ENCODE data around the gene B3GALNT2.

DNA sequence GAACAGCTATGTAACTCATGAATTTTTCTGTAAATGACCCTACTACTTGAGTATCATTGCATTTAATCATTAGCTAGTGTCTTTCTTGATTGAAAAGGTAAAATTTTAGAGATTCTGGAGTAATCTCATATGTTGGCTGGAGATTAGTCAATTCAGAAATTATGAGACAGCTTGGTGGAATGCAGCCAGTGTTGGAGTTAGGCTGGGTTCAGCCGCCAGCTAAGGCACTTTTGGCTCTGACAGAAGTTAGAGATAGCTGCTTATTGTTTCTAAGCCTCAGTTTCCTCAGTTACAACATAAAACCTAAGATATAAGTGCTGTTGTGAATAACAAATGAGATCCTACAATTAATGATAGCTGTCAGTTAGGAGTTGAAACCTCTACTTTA lies 87.6 kb downstream of the B3GALNT2 start:
- no peak for TF ChIP-seq CTCF (IDR thresholded peaks at IDR 0.05; ENCODE audit: low read length)
- no peak for TF ChIP-seq EZH2 (optimal IDR thresholded peaks at IDR 0.05; ENCODE audit: low read depth, low read length)
